Measurements from ENCODE around the gene KRTAP10-1.
A peak's percentile ranks its signal among the peaks of the same experiment; 100 is the strongest.
"Not testable (repeated sequence)": the region's sequence is repeated elsewhere in the genome, so short reads cannot be mapped to it uniquely, and the experiment has no call there.

KRTAP10-1 gene

GRCh38 chr21:44515359-44516165 lies 24.4 kb downstream of the KRTAP10-1 start:
- no peak for DNase-seq (ENCODE audit: low spot score)

GRCh38 chr21:44514746-44515358 lies 25.1 kb downstream of the KRTAP10-1 start:
- DNase-seq (ENCODE audit: low spot score): no peak

- no peak for DNase-seq (ENCODE audit: low spot score)
These were observed 25.8 kb downstream of the KRTAP10-1 start for GRCh38 chr21:44514218-44514520.

GRCh38 chr21:44513389-44514217 lies 26.4 kb downstream of the KRTAP10-1 start:
- DNase-seq (ENCODE audit: low spot score): no peak

DNA sequence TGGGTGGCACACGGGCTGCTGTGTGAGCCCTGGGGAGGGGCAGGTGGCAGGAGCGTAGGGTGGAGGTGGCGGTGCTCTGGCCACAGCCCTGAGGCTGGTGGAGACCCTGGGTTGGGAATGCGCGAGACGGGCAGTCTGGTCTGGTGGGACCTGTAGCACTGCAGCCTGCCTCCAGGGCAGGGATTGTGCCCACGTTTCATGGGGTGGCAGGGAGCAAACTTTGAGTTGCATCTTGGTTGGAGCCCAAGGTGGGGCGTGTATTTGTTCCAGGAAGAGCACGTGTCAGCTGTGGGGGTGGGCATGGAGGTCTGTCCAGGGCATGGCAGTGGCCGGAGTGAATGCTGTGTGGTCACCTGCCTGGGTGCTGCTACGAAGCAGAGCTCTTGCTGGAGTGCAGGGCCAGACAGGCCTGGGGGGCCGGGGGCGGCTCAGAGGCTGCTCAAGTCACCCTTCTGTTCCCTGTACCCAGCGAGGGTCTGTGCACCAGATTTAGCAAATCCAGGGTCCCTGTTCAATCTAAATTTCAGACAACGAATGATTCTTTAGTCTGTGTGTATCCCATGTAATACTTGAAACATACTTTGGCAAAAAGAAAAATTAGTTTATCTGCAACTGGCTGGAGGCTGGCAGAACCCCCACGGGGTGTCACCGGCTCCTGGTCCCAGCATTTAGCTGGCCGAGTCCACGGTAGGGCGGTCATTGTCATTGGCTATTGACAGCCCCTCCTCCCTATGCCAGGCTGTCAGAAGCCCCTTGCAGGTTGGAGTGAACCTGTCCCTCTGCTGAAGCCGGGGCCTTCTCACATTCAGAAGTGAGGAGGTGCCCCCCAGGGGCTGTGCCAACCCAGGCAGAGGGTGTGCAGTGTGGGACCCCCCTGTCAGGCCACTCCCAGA lies 27.3 kb downstream of the KRTAP10-1 start:
- DNase-seq (ENCODE audit: low spot score): no peak

GRCh38 chr21:44511938-44512275 lies 28.1 kb downstream of the KRTAP10-1 start:
- DNase-seq (ENCODE audit: low spot score): no peak

GRCh38 chr21:44511219-44511937 lies 28.6 kb downstream of the KRTAP10-1 start:
- no peak for DNase-seq (ENCODE audit: low spot score)

GRCh38 chr21:44510508-44511218 lies 29.3 kb downstream of the KRTAP10-1 start:
- peak; percentile 86 for DNase-seq (ENCODE audit: low spot score)

DNA sequence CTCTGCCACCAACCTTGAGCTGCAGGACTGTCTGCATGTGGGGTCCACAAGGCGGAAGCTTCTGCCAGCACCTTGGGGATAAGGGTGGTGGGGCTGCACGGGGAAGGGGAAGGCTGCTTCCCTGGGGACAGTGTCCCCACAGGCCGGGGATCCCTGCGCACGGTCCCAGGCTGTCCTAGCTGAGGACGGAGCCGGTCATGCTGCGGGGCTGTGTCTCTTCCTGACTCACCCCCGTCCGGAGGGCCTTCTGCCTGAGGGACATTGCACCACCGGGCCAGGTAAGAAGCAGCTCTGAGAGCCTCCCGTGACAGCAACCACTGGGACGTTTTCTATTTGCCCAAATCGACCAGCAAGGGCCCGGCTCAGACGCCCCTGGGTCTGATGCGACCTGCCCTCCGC lies 29.9 kb downstream of the KRTAP10-1 start:
- no peak for DNase-seq (ENCODE audit: low spot score)

DNA sequence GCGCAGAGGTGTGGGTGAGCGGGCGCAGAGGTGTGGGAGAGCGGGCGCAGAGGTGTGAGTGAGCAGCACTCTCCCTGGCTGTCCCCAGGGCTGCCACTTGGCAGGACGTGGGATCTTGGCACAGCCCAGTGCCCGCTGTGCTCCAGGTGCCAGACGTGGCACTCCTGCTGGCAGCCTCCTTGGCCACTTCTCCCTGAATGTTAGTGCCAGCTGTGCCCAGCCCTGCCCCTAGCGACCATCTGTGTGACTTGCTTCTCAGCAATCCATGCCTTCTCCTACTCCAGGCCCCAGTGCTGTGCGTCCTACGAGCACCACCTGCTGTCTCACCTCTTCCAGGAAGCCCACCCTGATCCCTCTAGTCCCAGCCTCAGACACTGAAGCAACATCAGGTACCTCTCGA lies 30.5 kb downstream of the KRTAP10-1 start:
- DNase-seq (ENCODE audit: low spot score): peak; percentile 40

- DNase-seq (ENCODE audit: low spot score): no peak
These were observed 31.1 kb downstream of the KRTAP10-1 start for GRCh38 chr21:44508711-44509445.

GRCh38 chr21:44508426-44508710 lies 31.6 kb downstream of the KRTAP10-1 start:
- DNase-seq (ENCODE audit: low spot score): no peak

DNA sequence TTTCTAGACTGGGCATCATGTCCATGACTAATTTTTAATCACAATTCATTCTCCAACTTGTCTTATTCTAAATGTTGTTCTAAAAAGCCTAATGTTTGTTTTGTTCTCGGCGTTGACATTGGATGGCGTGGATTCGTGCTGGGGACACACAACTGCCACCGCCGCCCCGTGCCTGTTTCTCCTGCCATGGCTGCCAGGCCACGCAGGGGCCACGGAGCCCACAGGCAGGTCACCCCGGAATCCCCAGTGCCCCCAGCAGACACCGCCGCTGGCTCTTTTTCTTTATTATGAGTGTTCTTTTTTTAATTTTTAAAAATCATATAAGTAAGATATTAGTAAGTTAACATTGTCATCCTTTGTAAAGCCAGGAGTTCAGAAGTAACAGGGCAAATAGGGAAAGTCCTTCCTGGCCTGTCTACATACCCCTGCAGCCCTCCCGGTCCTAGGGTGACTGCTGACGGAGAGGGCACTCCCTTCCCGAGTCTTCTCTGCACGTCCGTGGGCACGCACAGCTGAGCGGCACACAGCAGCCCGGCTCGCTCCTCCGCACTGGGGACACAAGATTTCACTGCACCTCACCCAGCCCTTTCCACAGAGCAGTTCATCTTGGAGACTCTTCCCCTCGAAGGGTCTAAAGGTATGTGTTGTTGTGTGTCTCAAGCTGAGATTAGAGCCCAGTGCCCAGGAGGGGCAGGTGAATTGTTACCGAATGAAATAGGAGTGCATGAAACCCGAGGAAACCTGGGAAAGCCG lies 32.1 kb downstream of the KRTAP10-1 start:
- no peak for DNase-seq (ENCODE audit: low spot score)

- no peak for DNase-seq (ENCODE audit: low spot score)
These were observed 33.4 kb downstream of the KRTAP10-1 start for GRCh38 chr21:44506279-44507255.

GRCh38 chr21:44505673-44506278 lies 34.2 kb downstream of the KRTAP10-1 start:
- peak; percentile 51 for DNase-seq (ENCODE audit: low spot score)

- no peak for DNase-seq (ENCODE audit: low spot score)
These were observed 36.0 kb downstream of the KRTAP10-1 start for GRCh38 chr21:44503901-44504399.

- DNase-seq (ENCODE audit: low spot score): not testable (repeated sequence)
These were observed 36.7 kb downstream of the KRTAP10-1 start for GRCh38 chr21:44503006-44503889.
